IMR-90 (cell line): ENCODE data around the gene TAX1BP1.

Experiments used
- BHLHE40 ChIP-seq: fragments of 150-350 bp; IDR thresholded peaks from 2 replicates; pipeline ENCODE4 v1.6.1; 2016; ENCODE audit warnings: mild to moderate bottlenecking, low read depth, low read length
- CEBPB ChIP-seq: IDR thresholded peaks from 2 replicates; pipeline ENCODE4 v1.6.1; 2012; ENCODE audit warnings: low read depth, low read length, improper control_type of control experiment
- CHD1 ChIP-seq: IDR thresholded peaks from 2 replicates; pipeline ENCODE4 v1.6.1; 2012; ENCODE audit warnings: low read depth, low read length, improper control_type of control experiment
- CTCF ChIP-seq: conservative IDR thresholded peaks from 2 replicates; pipeline ENCODE4 v1.5.1; 2012; ENCODE audit warnings: mild to moderate bottlenecking, low read depth, low read length, improper control_type of control experiment
- FOS ChIP-seq: fragments of 150-350 bp; IDR thresholded peaks from 2 replicates; pipeline ENCODE4 v1.6.1; 2016; ENCODE audit warnings: low read depth, low read length
- MAFK ChIP-seq: IDR thresholded peaks from 2 replicates; pipeline ENCODE4 v1.6.1; 2012; ENCODE audit warnings: low read depth, low read length, improper control_type of control experiment
- MAZ ChIP-seq: IDR thresholded peaks from 2 replicates; pipeline ENCODE4 v1.6.1; 2012; ENCODE audit warnings: low read depth, mild to moderate bottlenecking, low read length, improper control_type of control experiment, moderate library complexity, borderline replicate concordance
- MXI1 ChIP-seq: IDR thresholded peaks from 2 replicates; pipeline ENCODE4 v1.6.1; 2012; ENCODE audit warnings: low read depth, mild to moderate bottlenecking, low read length, moderate library complexity, borderline replicate concordance
- POLR2A ChIP-seq: IDR thresholded peaks from 2 replicates; pipeline ENCODE4 v1.6.1; 2012; ENCODE audit warnings: mild to moderate bottlenecking, low read depth, low read length
- RAD21 ChIP-seq: IDR thresholded peaks from 2 replicates; pipeline ENCODE4 v1.6.1; 2012; ENCODE audit warnings: low read length, improper control_type of control experiment
- RCOR1 ChIP-seq: IDR thresholded peaks from 2 replicates; pipeline ENCODE4 v1.6.1; 2012; ENCODE audit warnings: mild to moderate bottlenecking, low read length, improper control_type of control experiment; ENCODE audit not compliant: insufficient replicate concordance
- RFX5 ChIP-seq: IDR thresholded peaks from 2 replicates; pipeline ENCODE4 v1.8.0; 2012; ENCODE audit warnings: low read depth, mild to moderate bottlenecking, low read length, moderate library complexity
- SMC3 ChIP-seq: fragments of 150-350 bp; IDR thresholded peaks from 2 replicates; pipeline ENCODE4 v1.6.1; 2016; ENCODE audit warnings: low read depth, mild to moderate bottlenecking, antibody characterized with exemption, low read length, moderate library complexity
- USF2 ChIP-seq: fragments of 150-350 bp; IDR thresholded peaks from 2 replicates; pipeline ENCODE4 v1.6.1; 2017; ENCODE audit warnings: mild to moderate bottlenecking, antibody characterized with exemption, low read length, low read depth

- TF ChIP-seq RAD21 (no peak), CTCF (no peak), POLR2A (no peak), FOS (no peak), SMC3 (no peak), MAZ (no peak), CEBPB (no peak), MAFK (no peak), MXI1 (no peak), BHLHE40 (no peak), RCOR1 (no peak), RFX5 (no peak), USF2 (no peak), CHD1 (no peak)
Measured at GRCh38 chr7:27871866-27872265, 131.9 kb downstream of the TAX1BP1 start.
